ENCODE results near the gene GRAP2. TPM values are rescaled to one million over a fixed set of nuclear protein-coding genes. Genes with fewer than 3 reads are reported as not detected.
A peak's percentile ranks its signal among the peaks of the same experiment; 100 is the strongest.

GRAP2 gene
- total and polyA plus RNA-seq, 11 donors = 0.24 to 5.0 (median 0.85) TPM; not detected in 1

GRCh38 chr22:39924286-39924685, 23.4 kb downstream of the GRAP2 start:
- no peak for ATAC-seq
- Histone ChIP-seq H3K4me1 (peaks cover 0 to 32% (median 0%) of the 10 kb centered on the region in 12 donors), H3K9me3 (no peaks in the 10 kb centered on the region), H3K4me3 (no peak overlapping the region), H3K27me3 (peaks cover 0 to 49% (median 5%) of the 10 kb centered on the region in 9 donors), H3K27ac (no peak overlapping the region), H3K36me3 (no peaks in the 10 kb centered on the region)
- no peak for DNase-seq
- intact Hi-C loops (cut with DNase I) = no loop called here
- no peak for TF ChIP-seq CTCF (IDR thresholded peaks at IDR 0.05)
- no peak for TF ChIP-seq POLR2A (IDR thresholded peaks at IDR 0.05)
- 89 to 92% (median 91%) methylated on average over 18 of the region's 18 CpGs for WGBS, 4 donors

DNA sequence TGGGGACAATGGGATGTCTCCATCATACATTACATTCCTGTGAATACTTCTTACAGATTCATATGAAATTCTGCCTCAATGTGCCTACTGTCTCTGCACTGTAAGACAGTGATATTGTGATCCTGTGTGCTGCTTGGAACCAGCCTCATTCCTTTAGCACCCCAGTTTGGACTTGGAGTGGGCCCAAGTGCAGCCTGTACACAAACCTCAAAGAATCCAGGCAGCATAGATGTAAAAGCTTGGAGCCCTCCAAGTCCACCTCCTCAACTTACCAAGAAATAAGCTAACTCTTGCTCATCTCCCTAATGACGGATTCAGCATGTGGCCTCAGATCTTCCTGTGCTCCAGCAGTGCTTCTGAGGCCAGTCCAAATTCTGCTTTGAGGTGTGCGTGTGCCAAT, 24.4 kb downstream of the GRAP2 start:
- intact Hi-C loops (cut with DNase I) = no loop called here
- H3K27ac ChIP-seq = no peak overlapping the region
- no peaks in the 10 kb centered on the region for H3K36me3 ChIP-seq
- 89 to 98% (median 92%) methylated on average over 2 of the region's 2 CpGs for WGBS, 4 donors
- no peak overlapping the region for H3K4me3 ChIP-seq
- DNase-seq = no peak
- H3K9me3 ChIP-seq = no peaks in the 10 kb centered on the region
- TF ChIP-seq POLR2A (IDR thresholded peaks at IDR 0.05) (no peak), CTCF (IDR thresholded peaks at IDR 0.05) (no peak)
- peaks cover 0 to 58% (median 5%) of the 10 kb centered on the region in 9 donors for H3K27me3 ChIP-seq
- no peak for ATAC-seq
- peaks cover 0 to 38% (median 0%) of the 10 kb centered on the region in 12 donors for H3K4me1 ChIP-seq

DNA sequence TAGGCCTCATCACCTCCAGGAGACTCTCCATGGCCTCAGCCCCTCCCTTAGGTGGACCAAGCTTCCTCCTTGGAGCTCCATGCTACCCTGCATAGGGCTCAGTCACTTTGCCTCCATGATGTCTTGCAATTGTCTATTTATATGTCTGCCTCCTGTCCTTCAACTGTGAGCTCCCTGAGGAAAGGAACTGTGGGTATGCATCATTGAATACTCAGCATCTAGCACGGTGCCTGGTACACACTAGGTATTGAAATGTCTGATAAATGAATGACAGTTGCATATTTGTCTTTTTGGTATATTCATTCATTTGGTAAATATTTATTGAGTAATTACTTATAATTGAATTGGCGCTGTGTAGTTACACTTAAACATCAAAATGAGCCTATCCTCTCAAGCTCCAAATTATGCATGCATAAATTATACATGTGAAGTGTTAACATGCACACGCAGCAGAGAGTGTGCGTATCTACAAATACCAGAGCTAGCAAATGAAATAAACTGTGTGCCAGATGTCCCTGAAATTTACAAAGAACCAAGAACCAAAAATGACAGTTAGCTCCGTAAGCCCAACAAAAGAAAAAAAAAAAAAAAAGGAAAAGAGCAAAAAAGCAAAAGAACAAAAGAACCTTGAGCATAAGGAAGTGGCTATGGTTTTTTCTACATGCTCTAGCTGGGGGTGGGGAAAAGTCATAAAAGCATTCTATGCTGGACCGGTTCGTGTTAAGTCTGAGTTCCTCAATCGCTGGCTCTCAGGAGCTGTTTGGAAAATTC, 25.2 kb downstream of the GRAP2 start:
- no peak for TF ChIP-seq CTCF (IDR thresholded peaks at IDR 0.05)
- TF ChIP-seq POLR2A (IDR thresholded peaks at IDR 0.05) = no peak
- DNase-seq = no peak
- H3K4me1 ChIP-seq = peaks cover 0 to 43% (median 0%) of the 10 kb centered on the region in 12 donors
- 69 to 77% (median 70%) methylated on average over 8 of the region's 8 CpGs for WGBS, 4 donors
- no peak for ATAC-seq
- no peak overlapping the region for H3K27ac ChIP-seq
- H3K36me3 ChIP-seq = no peaks in the 10 kb centered on the region
- peaks cover 0 to 66% (median 10%) of the 10 kb centered on the region in 9 donors for H3K27me3 ChIP-seq
- H3K9me3 ChIP-seq = no peaks in the 10 kb centered on the region
- intact Hi-C loops (cut with DNase I) = no loop called here
- peak overlapping the region in 1 of 12 donors; percentile 28 for H3K4me3 ChIP-seq

DNA sequence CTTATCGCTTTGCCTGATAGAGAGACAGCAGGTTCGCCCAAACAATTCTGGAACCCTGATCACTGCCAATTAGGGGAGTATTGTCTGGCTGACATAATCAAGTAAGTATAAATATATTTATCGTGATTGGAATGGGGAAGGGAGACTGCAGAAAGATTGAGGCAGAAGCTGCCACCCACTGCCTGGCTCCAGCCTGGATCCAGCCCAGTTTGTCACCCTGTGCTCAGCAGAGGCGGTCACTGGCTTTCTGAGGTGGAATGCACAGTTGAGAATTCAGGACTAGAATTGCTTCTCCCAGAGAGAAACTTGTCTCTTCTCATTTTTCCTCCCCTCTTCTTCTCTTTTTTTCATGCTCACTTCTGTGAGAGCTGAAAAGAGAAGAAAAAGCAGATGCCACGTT, 25.9 kb downstream of the GRAP2 start:
- 69 to 76% (median 70%) methylated on average over 5 of the region's 5 CpGs for WGBS, 4 donors
- intact Hi-C loops (cut with DNase I) = no loop called here
- Histone ChIP-seq H3K9me3 (no peaks in the 10 kb centered on the region), H3K36me3 (no peaks in the 10 kb centered on the region), H3K27ac (no peak overlapping the region), H3K4me1 (peaks cover 0 to 50% (median 0%) of the 10 kb centered on the region in 12 donors), H3K4me3 (peak overlapping the region in 1 of 12 donors; percentile 28), H3K27me3 (peaks cover 0 to 71% (median 11%) of the 10 kb centered on the region in 9 donors)
- ATAC-seq (no peak), DNase-seq (no peak)
- TF ChIP-seq CTCF (IDR thresholded peaks at IDR 0.05) = no peak
- no peak for TF ChIP-seq POLR2A (IDR thresholded peaks at IDR 0.05)
